Esophagus muscularis mucosa (tissue), 4 donors: ENCODE data around the gene GRAMD4. TPM values are rescaled to one million over a fixed set of nuclear protein-coding genes. Genes with fewer than 3 reads are reported as not detected.

Source experiments
- DNase-seq: peaks from one replicate; pipeline ENCODE4 v3.0.0-alpha.2; 2017; ENCODE audit errors: extremely low spot score
- H3K27ac ChIP-seq, 4 donors: fragments of 200-600 bp; sonication (generic); replicated peaks in 1 of 4; 1 replicate in 3 of 4; 2 replicates in 1 of 4; pipeline ENCODE4 v1.5.1; 2016 to 2019; ENCODE audit warnings: mild to moderate bottlenecking in 1 of 4
- H3K27me3 ChIP-seq, 4 donors: fragments of 200-600 bp; sonication (generic); one replicate each; pipeline versions ENCODE4 v1.5.1 to v1.6.0; 2016 to 2019
- H3K36me3 ChIP-seq, 4 donors: fragments of 200-600 bp; sonication (generic); one replicate each; pipeline ENCODE4 v1.5.1; 2016 to 2019
- H3K4me1 ChIP-seq, 4 donors: fragments of 200-600 bp; sonication (generic); one replicate each; pipeline ENCODE4 v1.5.1; 2016 to 2019
- H3K4me3 ChIP-seq, 4 donors: fragments of 200-600 bp; sonication (generic); 1 replicate in 2 of 4; 2 replicates in 2 of 4; pipeline ENCODE4 v1.5.1; 2016 to 2019; ENCODE audit warnings: mild to moderate bottlenecking in 4 of 4, moderate library complexity in 1 of 4
- H3K9me3 ChIP-seq, 4 donors: fragments of 200-600 bp; sonication (generic); 1 replicate in 3 of 4; 2 replicates in 1 of 4; pipeline ENCODE4 v1.5.1; 2016 to 2019
- EP300 ChIP-seq: sonication (generic); formaldehyde crosslinking; IDR thresholded peaks from one replicate; pipeline ENCODE4 v1.6.1; 2017; ENCODE audit warnings: antibody characterized with exemption
- POLR2A ChIP-seq: fragments of 450-650 bp; IDR thresholded peaks from one replicate; pipeline ENCODE4 v1.6.1; 2017; ENCODE audit warnings: antibody characterized with exemption, moderate library complexity, mild to moderate bottlenecking, low read depth
- POLR2AphosphoS5 ChIP-seq, 2 donors: sonication (generic); formaldehyde crosslinking; IDR thresholded peaks; one replicate each; pipeline ENCODE4 v1.6.1; 2017; ENCODE audit warnings: antibody characterized with exemption in 2 of 2
- whole genome bisulfite sequencing: methylation state at CpG from one replicate; pipeline ENCODE4 v1.1.5; 2018; 5-methylcytosine and 5-hydroxymethylcytosine counted together
- intact Hi-C: fragments of 100-400 bp; cut with DNase I; formaldehyde crosslinking; loops from one replicate; pipeline ENCODE4 v1.15.1; 2023
- total RNA-seq, 4 donors: library from RNA; depleted of rRNA; stranded (reverse); fragments of >200 nt; gene quantifications; one replicate each; pipeline versions ENCODE4 v1.1.0 to v1.2.1, GENCODE V29; 2016
- TF ChIP-seq, protein P1 (sequence below), 3 experiments: fragments of 200-600 bp in 2 of 3; fragments of 450-650 bp in 1 of 3; sonication (generic) in 2 of 3; IDR thresholded peaks; one replicate each; pipeline ENCODE4 v1.5.1; 2017 to 2019; ENCODE audit warnings: antibody characterized with exemption in 3 of 3, mild to moderate bottlenecking in 2 of 3, moderate library complexity in 1 of 3

The GRAMD4 gene
- total RNA-seq, 4 donors from 2014 or later: 20.0 to 126 (median 63.8) TPM

DNA sequence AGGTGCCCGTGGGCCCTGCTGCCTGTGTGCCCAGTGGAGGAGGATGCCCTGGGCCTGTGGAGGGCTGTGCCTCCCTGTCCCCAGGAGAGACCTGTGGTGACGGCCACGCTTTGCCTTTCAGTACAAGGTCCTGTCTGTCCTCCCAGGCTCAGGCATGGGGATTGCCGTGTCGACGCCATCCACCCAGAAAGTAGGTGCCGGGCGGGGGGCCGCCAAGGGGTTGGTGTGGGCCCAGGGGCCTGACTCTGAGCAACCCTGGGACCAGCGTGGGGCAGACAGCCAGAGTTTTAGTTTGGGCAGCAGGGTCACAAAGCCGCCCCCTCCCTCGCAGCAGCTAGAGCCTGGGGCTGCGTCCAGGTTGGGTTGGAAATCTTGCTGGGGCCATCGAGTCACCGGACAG, 56.3 kb downstream of the GRAMD4 start:
- Histone ChIP-seq H3K9me3 (no peaks in the 10 kb centered on the region), H3K4me1 (peaks cover 15 to 22% (median 19%) of the 10 kb centered on the region in 4 donors), H3K36me3 (peaks cover 0 to 64% (median 57%) of the 10 kb centered on the region in 4 donors), H3K4me3 (no peak overlapping the region), H3K27me3 (no peaks in the 10 kb centered on the region), H3K27ac (no peak overlapping the region)
- WGBS: no CpG with 5 or more reads among the region's 15 CpGs
- no peak for TF ChIP-seq POLR2AphosphoS5 (IDR thresholded peaks at IDR 0.05)
- TF ChIP-seq POLR2A: no peak
- intact Hi-C loops: no loop called here
- DNase-seq: no peak

- Histone ChIP-seq H3K27me3 (no peaks in the 10 kb centered on the region), H3K4me1 (peaks cover 15 to 22% (median 19%) of the 10 kb centered on the region in 4 donors), H3K27ac (no peak overlapping the region), H3K4me3 (no peak overlapping the region), H3K36me3 (peaks cover 0 to 63% (median 57%) of the 10 kb centered on the region in 4 donors), H3K9me3 (no peaks in the 10 kb centered on the region)
- TF ChIP-seq POLR2AphosphoS5 (IDR thresholded peaks at IDR 0.05) (no peak), POLR2A (no peak), EP300 (no peak)
- TF ChIP-seq, protein P1, sequence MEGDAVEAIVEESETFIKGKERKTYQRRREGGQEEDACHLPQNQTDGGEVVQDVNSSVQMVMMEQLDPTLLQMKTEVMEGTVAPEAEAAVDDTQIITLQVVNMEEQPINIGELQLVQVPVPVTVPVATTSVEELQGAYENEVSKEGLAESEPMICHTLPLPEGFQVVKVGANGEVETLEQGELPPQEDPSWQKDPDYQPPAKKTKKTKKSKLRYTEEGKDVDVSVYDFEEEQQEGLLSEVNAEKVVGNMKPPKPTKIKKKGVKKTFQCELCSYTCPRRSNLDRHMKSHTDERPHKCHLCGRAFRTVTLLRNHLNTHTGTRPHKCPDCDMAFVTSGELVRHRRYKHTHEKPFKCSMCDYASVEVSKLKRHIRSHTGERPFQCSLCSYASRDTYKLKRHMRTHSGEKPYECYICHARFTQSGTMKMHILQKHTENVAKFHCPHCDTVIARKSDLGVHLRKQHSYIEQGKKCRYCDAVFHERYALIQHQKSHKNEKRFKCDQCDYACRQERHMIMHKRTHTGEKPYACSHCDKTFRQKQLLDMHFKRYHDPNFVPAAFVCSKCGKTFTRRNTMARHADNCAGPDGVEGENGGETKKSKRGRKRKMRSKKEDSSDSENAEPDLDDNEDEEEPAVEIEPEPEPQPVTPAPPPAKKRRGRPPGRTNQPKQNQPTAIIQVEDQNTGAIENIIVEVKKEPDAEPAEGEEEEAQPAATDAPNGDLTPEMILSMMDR (IDR thresholded peaks at IDR 0.05): no peak
- no peak for DNase-seq
- WGBS: 85% methylated on average over 7 of the region's 14 CpGs
- intact Hi-C loops: no loop called here
These were observed 56.7 kb downstream of the GRAMD4 start for GRCh38 chr22:46676881-46677280.

- WGBS: 96% methylated on average over 20 of the region's 28 CpGs
- H3K27ac ChIP-seq: no peak overlapping the region
These were observed 57.3 kb downstream of the GRAMD4 start for GRCh38 chr22:46677323-46678002.

DNA sequence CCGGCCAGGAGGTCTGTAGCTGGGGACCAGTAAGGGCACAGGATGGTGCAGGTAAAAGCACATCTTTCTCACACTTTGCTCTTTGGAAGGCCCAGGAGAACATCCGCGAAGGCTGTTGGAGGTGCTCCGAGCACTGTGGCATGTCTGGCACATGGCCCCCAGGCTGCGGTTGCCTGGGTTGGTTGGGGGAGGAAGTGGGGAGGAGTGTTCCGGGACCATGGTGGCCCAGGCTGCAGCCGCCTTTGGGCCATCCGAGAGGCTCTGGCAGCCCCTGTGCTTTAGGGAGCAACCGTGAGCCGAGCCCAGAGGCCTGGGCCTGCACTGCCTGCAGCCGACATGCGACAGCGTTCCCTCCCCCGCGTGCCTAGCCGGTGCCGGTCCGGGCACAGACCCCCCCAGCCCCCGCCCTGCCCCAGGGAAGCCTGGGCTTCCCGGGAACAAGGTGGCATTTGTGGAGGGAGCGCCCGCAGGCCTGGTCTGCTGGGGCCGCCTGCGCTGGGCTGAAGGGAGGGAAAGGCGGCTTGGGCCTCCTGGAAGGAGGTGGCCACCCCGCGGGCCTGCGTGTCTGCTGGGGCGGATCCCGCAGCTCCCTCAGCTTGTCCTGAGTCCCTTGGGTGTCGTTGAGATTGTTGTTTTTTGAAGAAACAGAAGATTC, 57.9 kb downstream of the GRAMD4 start:
- H3K27ac ChIP-seq: no peak overlapping the region

More at GRCh38 chr22:46677323-46678002, 57.3 kb downstream of the GRAMD4 start:
- H3K27me3 ChIP-seq: no peaks in the 10 kb centered on the region
- TF ChIP-seq POLR2AphosphoS5 (IDR thresholded peaks at IDR 0.05) (no peak), EP300 (no peak), POLR2A (no peak)
- TF ChIP-seq, protein P1 (IDR thresholded peaks at IDR 0.05): no peak
- H3K4me3 ChIP-seq: no peak overlapping the region
- DNase-seq: no peak
- H3K4me1 ChIP-seq: peaks cover 15 to 22% (median 19%) of the 10 kb centered on the region in 4 donors
- no peaks in the 10 kb centered on the region for H3K9me3 ChIP-seq
- intact Hi-C loops: no loop called here
- H3K36me3 ChIP-seq: peaks cover 0 to 63% (median 57%) of the 10 kb centered on the region in 4 donors

More for the DNA sequence above, 57.9 kb downstream of the GRAMD4 start:
- Histone ChIP-seq H3K36me3 (peaks cover 0 to 64% (median 55%) of the 10 kb centered on the region in 4 donors), H3K9me3 (no peaks in the 10 kb centered on the region), H3K4me3 (no peak overlapping the region), H3K4me1 (peaks cover 15 to 22% (median 19%) of the 10 kb centered on the region in 4 donors), H3K27me3 (no peaks in the 10 kb centered on the region)
- TF ChIP-seq POLR2A: no peak
- no peak for TF ChIP-seq POLR2AphosphoS5 (IDR thresholded peaks at IDR 0.05)
- TF ChIP-seq EP300: no peak
- TF ChIP-seq, protein P1 (IDR thresholded peaks at IDR 0.05): no peak
- intact Hi-C loops: no loop called here
- 85% methylated on average over 23 of the region's 31 CpGs for WGBS
- no peak for DNase-seq
